ENCODE results near the gene ROBO3. TPM values are rescaled to one million over a fixed set of nuclear protein-coding genes. Genes with fewer than 3 reads are reported as not detected.

Gene ROBO3
- total RNA-seq, 1 experiment from 2014 or later: 19.3 TPM

- DNase-seq: no peak
- no peak overlapping the region for H3K4me3 ChIP-seq
- no peaks in the 10 kb centered on the region for H3K27me3 ChIP-seq
- no peaks in the 10 kb centered on the region; the same call in 1 of the 2 replicates for H3K9me3 ChIP-seq
- H3K36me3 ChIP-seq: no peaks in the 10 kb centered on the region
These were observed 55.8 kb downstream of the ROBO3 start for GRCh38 chr11:124920870-124921609.

- H3K36me3 ChIP-seq: no peaks in the 10 kb centered on the region
- H3K4me3 ChIP-seq: no peak overlapping the region
- DNase-seq: no peak
- H3K9me3 ChIP-seq: no peaks in the 10 kb centered on the region
- H3K27me3 ChIP-seq: no peaks in the 10 kb centered on the region
These were observed 57.6 kb downstream of the ROBO3 start for GRCh38 chr11:124922831-124923230.

- H3K36me3 ChIP-seq: no peaks in the 10 kb centered on the region
- H3K9me3 ChIP-seq: no peaks in the 10 kb centered on the region
- no peak for DNase-seq
- H3K27me3 ChIP-seq: no peaks in the 10 kb centered on the region
- no peak overlapping the region for H3K4me3 ChIP-seq
These were observed 58.1 kb downstream of the ROBO3 start for GRCh38 chr11:124923296-124923695.

- Histone ChIP-seq H3K27me3 (no peaks in the 10 kb centered on the region), H3K9me3 (no peaks in the 10 kb centered on the region), H3K4me3 (no peak overlapping the region), H3K36me3 (no peaks in the 10 kb centered on the region)
- DNase-seq: no peak
These were observed 63.9 kb downstream of the ROBO3 start for GRCh38 chr11:124928942-124929665.

- no peaks in the 10 kb centered on the region for H3K27me3 ChIP-seq
- no peak for DNase-seq
- no peaks in the 10 kb centered on the region for H3K9me3 ChIP-seq
- H3K36me3 ChIP-seq: no peaks in the 10 kb centered on the region
- H3K4me3 ChIP-seq: no peak overlapping the region
These were observed 65.6 kb downstream of the ROBO3 start for GRCh38 chr11:124930799-124931198.

Other genes starting within 250 kb of the ROBO3 start
- 13.2 and 24.9 TPM in 2 replicates for gene TBRG1, start 242.6 kb upstream of the ROBO3 start, total RNA-seq (2014; rRNA removed; shearing (Covaris generic); ENCODE audit: low replicate concordance)
- gene SIAE, start 191.7 kb upstream of the ROBO3 start, total RNA-seq (2014; rRNA removed; shearing (Covaris generic); ENCODE audit: low replicate concordance): 2.8 and 4.6 TPM in 2 replicates
- 19.0 and 32.4 TPM in 2 replicates for gene SPA17, start 191.5 kb upstream of the ROBO3 start, total RNA-seq (2014; rRNA removed; shearing (Covaris generic); ENCODE audit: low replicate concordance)
- 0.23 TPM in 1 of 2 replicates, not detected in the other for gene NRGN, start 125.5 kb upstream of the ROBO3 start, total RNA-seq (2014; rRNA removed; shearing (Covaris generic); ENCODE audit: low replicate concordance)
- gene VSIG2, start 113.2 kb upstream of the ROBO3 start, total RNA-seq (2014; rRNA removed; shearing (Covaris generic); ENCODE audit: low replicate concordance): not detected in 2 replicates
- gene ESAM, start 103.1 kb upstream of the ROBO3 start, total RNA-seq (2014; rRNA removed; shearing (Covaris generic); ENCODE audit: low replicate concordance): not detected in 2 replicates
- gene MSANTD2, start 65.0 kb upstream of the ROBO3 start, total RNA-seq (2014; rRNA removed; shearing (Covaris generic); ENCODE audit: low replicate concordance): 8.2 and 14.8 TPM in 2 replicates
- gene ROBO4, start 32.4 kb downstream of the ROBO3 start, total RNA-seq (2014; rRNA removed; shearing (Covaris generic); ENCODE audit: low replicate concordance): 7.4 and 13.7 TPM in 2 replicates
- gene HEPN1, start 53.8 kb downstream of the ROBO3 start, total RNA-seq (2014; rRNA removed; shearing (Covaris generic); ENCODE audit: low replicate concordance): not detected in 2 replicates
- not detected in 2 replicates for gene HEPACAM, start 70.6 kb downstream of the ROBO3 start, total RNA-seq (2014; rRNA removed; shearing (Covaris generic); ENCODE audit: low replicate concordance)
- gene CCDC15, start 88.8 kb downstream of the ROBO3 start, total RNA-seq (2014; rRNA removed; shearing (Covaris generic); ENCODE audit: low replicate concordance): 1.5 and 3.9 TPM in 2 replicates
- 0.07 and 0.79 TPM in 2 replicates for gene SLC37A2, start 197.9 kb downstream of the ROBO3 start, total RNA-seq (2014; rRNA removed; shearing (Covaris generic); ENCODE audit: low replicate concordance)
- 27.7 and 31.6 TPM in 2 replicates for gene TMEM218, start 246.2 kb downstream of the ROBO3 start, total RNA-seq (2014; rRNA removed; shearing (Covaris generic); ENCODE audit: low replicate concordance)

All from MG63 (cell line).